Urinary bladder (tissue), 4 donors: ENCODE results near the gene TM7SF2. TPM values are rescaled to one million over a fixed set of nuclear protein-coding genes. Genes with fewer than 3 reads are reported as not detected.
A peak's percentile ranks its signal among the peaks of the same experiment; 100 is the strongest.

Experiments
- DNase-seq: peaks from one replicate; pipeline ENCODE4 v3.0.0-alpha.2; 2015; ENCODE audit errors: extremely low spot score
- H3K27ac ChIP-seq: one replicate; pipeline ENCODE4 v1.5.1; 2013; ENCODE audit warnings: low read depth, mild to moderate bottlenecking, moderate library complexity
- H3K36me3 ChIP-seq: one replicate; pipeline ENCODE4 v1.6.1; 2013; ENCODE audit warnings: mild to moderate bottlenecking, moderate library complexity; ENCODE audit not compliant: insufficient read depth
- H3K4me1 ChIP-seq: one replicate; pipeline ENCODE4 v1.6.1; 2013; ENCODE audit warnings: mild to moderate bottlenecking, moderate library complexity; ENCODE audit not compliant: insufficient read depth
- H3K4me3 ChIP-seq: one replicate; pipeline ENCODE4 v1.5.1; 2013; ENCODE audit warnings: low read depth, low read length
- WGBS: extraction: QIAGEN DNeasy Blood & Tissue Kit; methylation state at CpG from one replicate; pipeline ENCODE4 v1.1.7; 2013; 5-methylcytosine and 5-hydroxymethylcytosine counted together
- polyA plus RNA-seq: library from polyadenylated mRNA; stranded (reverse); fragments of 200-250 nt; gene quantifications from one replicate; pipeline ENCODE4 v1.2.3, GENCODE V29; 2013
- small RNA-seq: library from RNA; depleted of rRNA; stranded (forward); fragments of <200 nt; gene quantifications from one replicate; pipeline ENCODE3, GENCODE V24; 2014
- total RNA-seq: library from RNA; depleted of rRNA; stranded (reverse); fragments of >200 nt; gene quantifications from one replicate; pipeline ENCODE4 v1.2.3, GENCODE V29; 2014
- donor health status: healthy with polysubstance abuse.
- donor health status: healthy.

The TM7SF2 gene
- total and polyA plus RNA-seq, 2 donors, result 9.6 to 12.1 TPM

GRCh38 chr11:65150509-65151299 lies 39.0 kb downstream of the TM7SF2 start:
- DNase-seq, result peak; percentile 60
- no peaks in the 10 kb centered on the region for H3K36me3 ChIP-seq
- WGBS, result 18% methylated on average over 12 of the region's 12 CpGs
- H3K4me1 ChIP-seq, result peaks cover 2% of the 10 kb centered on the region
- no peak overlapping the region for H3K27ac ChIP-seq
- H3K4me3 ChIP-seq, result no peak overlapping the region

GRCh38 chr11:65151331-65151899 lies 39.7 kb downstream of the TM7SF2 start:
- WGBS, result 62% methylated on average over 3 of the region's 3 CpGs
- no peak overlapping the region for H3K27ac ChIP-seq

GRCh38 chr11:65152122-65152521 lies 40.5 kb downstream of the TM7SF2 start:
- Histone ChIP-seq H3K36me3 (no peaks in the 10 kb centered on the region), H3K27ac (no peak overlapping the region), H3K4me1 (no peaks in the 10 kb centered on the region), H3K4me3 (no peak overlapping the region)
- 67% methylated on average over 2 of the region's 2 CpGs for WGBS
- no peak for DNase-seq

More at GRCh38 chr11:65151331-65151899, 39.7 kb downstream of the TM7SF2 start:
- no peaks in the 10 kb centered on the region for H3K36me3 ChIP-seq
- H3K4me3 ChIP-seq, result no peak overlapping the region
- no peak for DNase-seq
- peaks cover 2% of the 10 kb centered on the region for H3K4me1 ChIP-seq

GRCh38 chr11:65156256-65156655 lies 44.6 kb downstream of the TM7SF2 start:
- Histone ChIP-seq H3K27ac (no peak overlapping the region), H3K36me3 (no peaks in the 10 kb centered on the region), H3K4me3 (no peak overlapping the region), H3K4me1 (no peaks in the 10 kb centered on the region)
- DNase-seq, result no peak
- WGBS, result 95% methylated on average over 3 of the region's 3 CpGs

GRCh38 chr11:65156926-65157325 lies 45.3 kb downstream of the TM7SF2 start:
- Histone ChIP-seq H3K36me3 (no peaks in the 10 kb centered on the region), H3K4me3 (no peak overlapping the region), H3K4me1 (no peaks in the 10 kb centered on the region), H3K27ac (no peak overlapping the region)
- DNase-seq, result no peak
- 93% methylated on average over 3 of the region's 3 CpGs for WGBS

- H3K4me1 ChIP-seq, result no peaks in the 10 kb centered on the region
- no peak overlapping the region for H3K27ac ChIP-seq
These were observed 45.7 kb downstream of the TM7SF2 start for GRCh38 chr11:65157336-65157735.

GRCh38 chr11:65159012-65159411 lies 47.3 kb downstream of the TM7SF2 start:
- 74% methylated on average over 5 of the region's 5 CpGs for WGBS
- Histone ChIP-seq H3K4me1 (no peaks in the 10 kb centered on the region), H3K36me3 (no peaks in the 10 kb centered on the region), H3K27ac (no peak overlapping the region), H3K4me3 (no peak overlapping the region)
- no peak for DNase-seq

More at GRCh38 chr11:65157336-65157735, 45.7 kb downstream of the TM7SF2 start:
- no peak overlapping the region for H3K4me3 ChIP-seq
- WGBS, result 72% methylated on average over 3 of the region's 3 CpGs
- H3K36me3 ChIP-seq, result no peaks in the 10 kb centered on the region
- DNase-seq, result no peak

- Histone ChIP-seq H3K36me3 (no peaks in the 10 kb centered on the region), H3K27ac (no peak overlapping the region), H3K4me3 (no peak overlapping the region), H3K4me1 (no peaks in the 10 kb centered on the region)
- no peak for DNase-seq
- whole genome bisulfite sequencing, result 69% methylated on average over 3 of the region's 3 CpGs
These were observed 49.0 kb downstream of the TM7SF2 start for GRCh38 chr11:65160643-65161042.

- H3K4me3 ChIP-seq, result no peak overlapping the region
- no peaks in the 10 kb centered on the region for H3K36me3 ChIP-seq
- 74% methylated on average over 2 of the region's 2 CpGs for WGBS
- no peaks in the 10 kb centered on the region for H3K4me1 ChIP-seq
- no peak for DNase-seq
- H3K27ac ChIP-seq, result no peak overlapping the region
These were observed 52.0 kb downstream of the TM7SF2 start for GRCh38 chr11:65163684-65164083.

Small RNAs within 50 kb of the gene (small RNA-seq; reads per million reads assigned to genes)
- not detected for gene HIGD1AP10
- not detected for gene PDCL2P2
- 2.1 reads per million, percentile 86 among the genes with 10 or more reads in this experiment for gene RNU2-23P

Other genes starting within 250 kb of the TM7SF2 start
- gene EHD1, start 233.3 kb upstream of the TM7SF2 start, total RNA-seq, result 31.3 TPM
- 50.5 TPM for gene EHD1, start 233.3 kb upstream of the TM7SF2 start, polyA plus RNA-seq
- gene ATG2A, start 194.7 kb upstream of the TM7SF2 start, total RNA-seq, result 7.6 TPM
- gene ATG2A, start 194.7 kb upstream of the TM7SF2 start, polyA plus RNA-seq, result 21.4 TPM
- 7.3 TPM for gene PPP2R5B, start 187.2 kb upstream of the TM7SF2 start, total RNA-seq
- 22.1 TPM for gene PPP2R5B, start 187.2 kb upstream of the TM7SF2 start, polyA plus RNA-seq
- gene GPHA2, start 176.0 kb upstream of the TM7SF2 start, total RNA-seq, result not detected
- not detected for gene GPHA2, start 176.0 kb upstream of the TM7SF2 start, polyA plus RNA-seq
- gene MAJIN, start 139.8 kb upstream of the TM7SF2 start, total RNA-seq, result not detected
- not detected for gene MAJIN, start 139.8 kb upstream of the TM7SF2 start, polyA plus RNA-seq
- 0.85 TPM for gene BATF2, start 114.9 kb upstream of the TM7SF2 start, total RNA-seq
- gene BATF2, start 114.9 kb upstream of the TM7SF2 start, polyA plus RNA-seq, result 5.8 TPM
- 37.9 TPM for gene ARL2, start 97.7 kb upstream of the TM7SF2 start, total RNA-seq
- gene ARL2, start 97.7 kb upstream of the TM7SF2 start, polyA plus RNA-seq, result 170 TPM
- gene SNX15, start 84.4 kb upstream of the TM7SF2 start, total RNA-seq, result 9.4 TPM
- 34.5 TPM for gene SNX15, start 84.4 kb upstream of the TM7SF2 start, polyA plus RNA-seq
- 3.0 TPM for gene SAC3D1, start 70.7 kb upstream of the TM7SF2 start, total RNA-seq
- gene SAC3D1, start 70.7 kb upstream of the TM7SF2 start, polyA plus RNA-seq, result 14.7 TPM
- gene NAALADL1, start 53.3 kb upstream of the TM7SF2 start, total RNA-seq, result 11.7 TPM
- 38.1 TPM for gene NAALADL1, start 53.3 kb upstream of the TM7SF2 start, polyA plus RNA-seq
- gene CDCA5, start 27.8 kb upstream of the TM7SF2 start, total RNA-seq, result 3.9 TPM
- 1.2 TPM for gene CDCA5, start 27.8 kb upstream of the TM7SF2 start, polyA plus RNA-seq
- gene ZFPL1, start 27.6 kb upstream of the TM7SF2 start, total RNA-seq, result 14.6 TPM
- gene ZFPL1, start 27.6 kb upstream of the TM7SF2 start, polyA plus RNA-seq, result 50.8 TPM
- 107 TPM for gene VPS51, start 15.7 kb upstream of the TM7SF2 start, total RNA-seq
- 167 TPM for gene VPS51, start 15.7 kb upstream of the TM7SF2 start, polyA plus RNA-seq
- 2.6 TPM for gene ZNHIT2, start 5.8 kb downstream of the TM7SF2 start, total RNA-seq
- gene ZNHIT2, start 5.8 kb downstream of the TM7SF2 start, polyA plus RNA-seq, result 19.8 TPM
- 177 TPM for gene FAU, start 10.3 kb downstream of the TM7SF2 start, total RNA-seq
- 1,282 TPM for gene FAU, start 10.3 kb downstream of the TM7SF2 start, polyA plus RNA-seq
- 26.8 TPM for gene MRPL49, start 10.4 kb downstream of the TM7SF2 start, total RNA-seq
- 55.6 TPM for gene MRPL49, start 10.4 kb downstream of the TM7SF2 start, polyA plus RNA-seq
- 16.2 TPM for gene SYVN1, start 22.6 kb downstream of the TM7SF2 start, total RNA-seq
- 29.3 TPM for gene SYVN1, start 22.6 kb downstream of the TM7SF2 start, polyA plus RNA-seq
- not detected for gene SPDYC, start 58.4 kb downstream of the TM7SF2 start, total RNA-seq
- not detected for gene SPDYC, start 58.4 kb downstream of the TM7SF2 start, polyA plus RNA-seq
- 94.3 TPM for gene CAPN1, start 70.1 kb downstream of the TM7SF2 start, total RNA-seq
- 123 TPM for gene CAPN1, start 70.1 kb downstream of the TM7SF2 start, polyA plus RNA-seq
- gene POLA2, start 150.1 kb downstream of the TM7SF2 start, total RNA-seq, result 10.3 TPM
- gene POLA2, start 150.1 kb downstream of the TM7SF2 start, polyA plus RNA-seq, result 10.7 TPM
- 17.6 TPM for gene CDC42EP2, start 203.0 kb downstream of the TM7SF2 start, total RNA-seq
- gene CDC42EP2, start 203.0 kb downstream of the TM7SF2 start, polyA plus RNA-seq, result 30.1 TPM
- gene DPF2, start 222.0 kb downstream of the TM7SF2 start, total RNA-seq, result 29.3 TPM
- gene DPF2, start 222.0 kb downstream of the TM7SF2 start, polyA plus RNA-seq, result 55.2 TPM
- 0.11 TPM for gene TIGD3, start 242.9 kb downstream of the TM7SF2 start, total RNA-seq
- 0.16 TPM for gene TIGD3, start 242.9 kb downstream of the TM7SF2 start, polyA plus RNA-seq